HUES48 (cell line): ENCODE results near the gene CYBRD1.

Experiments
- H3K27ac ChIP-seq: one replicate; pipeline ENCODE4 v1.7.0; 2013; ENCODE audit warnings: low read depth, low read length, inconsistent platforms
- H3K27me3 ChIP-seq: 2 replicates; pipeline ENCODE4 v1.6.1; 2013; ENCODE audit warnings: mild to moderate bottlenecking, low read length; ENCODE audit not compliant: control insufficient read depth, insufficient read depth
- H3K36me3 ChIP-seq: 2 replicates; pipeline ENCODE4 v1.6.1; 2013; ENCODE audit warnings: low read length; ENCODE audit not compliant: control insufficient read depth, insufficient read depth
- H3K4me1 ChIP-seq: 2 replicates; pipeline ENCODE4 v1.6.1; 2013; ENCODE audit warnings: mild to moderate bottlenecking, low read length; ENCODE audit not compliant: control insufficient read depth, insufficient read depth
- H3K4me3 ChIP-seq: 2 replicates; pipeline ENCODE4 v1.5.1; 2013; ENCODE audit warnings: mild to moderate bottlenecking, low read depth, low read length
- H3K9ac ChIP-seq: 2 replicates; pipeline ENCODE4 v1.6.1; 2013; ENCODE audit warnings: mild to moderate bottlenecking, low read depth, low read length, moderate library complexity
- H3K9me3 ChIP-seq: 2 replicates; pipeline ENCODE4 v1.6.1; 2013; ENCODE audit warnings: low read length; ENCODE audit not compliant: control insufficient read depth, insufficient read depth

CYBRD1 gene

DNA sequence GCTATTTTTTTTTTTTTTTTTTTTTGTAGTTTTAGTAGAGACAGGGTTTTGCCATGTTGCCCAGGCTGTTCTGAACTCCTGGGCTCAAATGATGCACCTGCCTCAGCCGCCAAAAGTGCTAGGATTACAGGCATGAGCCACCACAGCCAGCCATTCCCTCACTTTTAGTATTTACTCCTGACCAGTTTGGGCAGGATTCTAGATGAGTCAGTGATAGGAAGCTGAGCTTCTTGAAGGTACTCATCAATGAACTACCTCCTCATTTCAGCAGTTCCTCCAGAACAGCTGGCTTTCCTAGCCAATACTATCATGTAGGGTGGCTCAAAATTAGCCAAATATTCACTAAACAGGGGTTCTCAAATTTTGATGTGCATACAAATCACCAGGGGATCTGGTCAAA, 57.2 kb downstream of the CYBRD1 start:
- H3K27me3 ChIP-seq = no peaks in the 10 kb centered on the region

DNA sequence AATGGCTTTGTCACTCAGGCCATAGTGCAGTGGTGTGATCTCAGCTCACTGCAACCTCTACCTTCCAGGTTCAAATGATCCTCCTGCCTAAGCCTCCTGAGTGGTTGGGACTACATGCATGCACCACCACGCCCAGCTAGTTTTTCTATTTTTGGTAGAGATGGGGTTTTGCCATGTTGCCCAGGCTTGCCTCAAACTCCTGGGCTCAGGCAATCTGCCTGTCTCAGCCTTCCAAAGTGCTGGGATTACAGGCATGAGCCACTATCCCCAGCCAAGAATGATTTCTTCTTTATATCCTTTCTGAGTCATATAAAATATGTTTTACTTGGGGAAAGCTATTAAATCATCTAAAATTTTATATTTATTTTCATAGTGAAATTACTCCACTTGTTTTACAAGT, 61.3 kb downstream of the CYBRD1 start:
- no peak overlapping the region for H3K27ac ChIP-seq

More for the DNA sequence above, 57.2 kb downstream of the CYBRD1 start:
- H3K4me3 ChIP-seq = no peak overlapping the region
- no peaks in the 10 kb centered on the region for H3K4me1 ChIP-seq
- no peak overlapping the region for H3K9ac ChIP-seq
- H3K36me3 ChIP-seq = no peaks in the 10 kb centered on the region
- H3K27ac ChIP-seq = no peak overlapping the region
- H3K9me3 ChIP-seq = no peaks in the 10 kb centered on the region

DNA sequence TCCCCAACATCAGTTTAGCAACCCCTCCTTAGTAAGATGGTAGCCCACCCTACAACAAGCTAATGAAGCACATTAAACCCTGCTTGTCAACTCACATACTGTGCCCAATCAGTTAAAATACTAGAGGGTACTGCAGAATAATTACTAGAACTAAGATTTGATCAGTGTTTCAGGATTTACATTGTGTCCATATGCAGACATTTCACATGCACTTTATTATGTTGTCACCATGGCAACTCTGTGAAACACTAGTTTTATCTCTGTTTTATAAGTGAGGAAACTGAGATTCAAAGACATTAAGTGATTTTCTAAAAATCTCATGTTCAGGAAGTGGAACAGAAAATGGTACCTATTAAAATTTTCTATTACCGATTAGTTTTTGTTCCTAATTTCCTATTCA, 61.7 kb downstream of the CYBRD1 start:
- H3K9me3 ChIP-seq = no peaks in the 10 kb centered on the region
- no peak overlapping the region for H3K27ac ChIP-seq
- H3K4me1 ChIP-seq = no peaks in the 10 kb centered on the region
- no peaks in the 10 kb centered on the region for H3K36me3 ChIP-seq
- no peak overlapping the region for H3K4me3 ChIP-seq
- no peaks in the 10 kb centered on the region for H3K27me3 ChIP-seq
- H3K9ac ChIP-seq = no peak overlapping the region

More for the DNA sequence above, 61.3 kb downstream of the CYBRD1 start:
- H3K27me3 ChIP-seq = no peaks in the 10 kb centered on the region
- H3K4me1 ChIP-seq = no peaks in the 10 kb centered on the region
- H3K36me3 ChIP-seq = no peaks in the 10 kb centered on the region
- no peak overlapping the region for H3K4me3 ChIP-seq
- no peaks in the 10 kb centered on the region for H3K9me3 ChIP-seq
- no peak overlapping the region for H3K9ac ChIP-seq

DNA sequence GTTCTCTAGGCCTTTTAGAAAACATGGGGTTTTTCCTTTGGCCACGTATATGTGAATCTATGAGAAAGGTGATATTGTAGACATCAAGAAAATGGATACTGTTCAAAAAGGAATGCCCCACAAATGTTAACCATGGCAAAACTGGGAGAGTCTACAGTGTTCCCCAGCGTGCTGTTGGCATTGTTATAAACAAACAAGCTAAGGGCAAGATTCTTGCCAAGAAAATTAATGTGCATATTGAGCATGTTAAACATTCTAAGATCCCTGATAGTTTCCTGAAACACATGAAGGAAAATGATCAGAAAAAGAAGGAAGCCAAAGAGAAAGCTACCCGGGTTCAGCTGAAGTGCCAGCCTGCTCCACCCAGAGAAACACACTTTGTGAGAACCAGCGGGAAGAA, 64.9 kb downstream of the CYBRD1 start:
- Histone ChIP-seq H3K9ac (no peak overlapping the region), H3K9me3 (no peaks in the 10 kb centered on the region), H3K27me3 (no peaks in the 10 kb centered on the region), H3K4me3 (no peak overlapping the region), H3K36me3 (no peaks in the 10 kb centered on the region), H3K27ac (no peak overlapping the region), H3K4me1 (no peaks in the 10 kb centered on the region)

DNA sequence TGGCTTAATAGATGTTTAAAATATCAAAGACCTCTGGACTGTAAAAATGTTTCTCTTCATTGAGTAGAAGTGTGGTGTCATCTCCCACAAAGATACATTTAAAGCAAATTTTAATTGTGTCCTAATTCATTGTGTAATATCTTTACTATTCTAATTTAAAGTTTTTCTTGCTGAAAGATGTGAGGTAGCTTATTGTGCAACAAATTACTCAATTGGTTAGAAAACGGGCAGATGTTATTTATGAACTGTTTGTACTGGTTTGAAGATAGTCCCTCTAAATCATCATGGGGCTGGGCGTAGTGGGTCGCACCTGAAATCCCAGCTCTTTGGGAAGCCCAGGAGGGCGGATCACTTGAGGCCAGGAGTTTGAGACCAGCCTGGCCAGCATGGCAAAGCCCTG, 65.3 kb downstream of the CYBRD1 start:
- Histone ChIP-seq H3K9ac (no peak overlapping the region), H3K27ac (no peak overlapping the region), H3K4me1 (no peaks in the 10 kb centered on the region), H3K9me3 (no peaks in the 10 kb centered on the region), H3K4me3 (no peak overlapping the region), H3K36me3 (no peaks in the 10 kb centered on the region), H3K27me3 (no peaks in the 10 kb centered on the region)

DNA sequence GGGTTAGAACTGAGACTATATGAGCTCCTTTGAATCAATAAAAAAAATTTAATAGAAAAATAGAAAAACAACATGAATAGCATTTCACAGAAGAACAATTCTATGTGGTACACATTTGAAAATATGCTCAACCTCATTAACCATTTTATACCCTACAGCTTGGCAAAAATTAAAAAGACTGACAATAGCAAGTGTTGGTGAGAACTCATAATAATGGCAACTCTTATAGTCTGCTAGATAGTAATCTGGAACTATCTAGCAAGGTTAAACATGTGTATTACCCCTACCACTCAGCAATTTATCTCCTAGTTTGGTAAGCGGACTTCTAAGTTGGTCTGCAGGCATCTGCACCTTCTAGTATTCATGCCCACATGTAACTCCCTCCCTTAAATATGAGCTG, 67.8 kb downstream of the CYBRD1 start:
- Histone ChIP-seq H3K9ac (no peak overlapping the region), H3K9me3 (no peaks in the 10 kb centered on the region), H3K27me3 (no peaks in the 10 kb centered on the region), H3K4me3 (no peak overlapping the region), H3K27ac (no peak overlapping the region), H3K36me3 (no peaks in the 10 kb centered on the region), H3K4me1 (no peaks in the 10 kb centered on the region)

DNA sequence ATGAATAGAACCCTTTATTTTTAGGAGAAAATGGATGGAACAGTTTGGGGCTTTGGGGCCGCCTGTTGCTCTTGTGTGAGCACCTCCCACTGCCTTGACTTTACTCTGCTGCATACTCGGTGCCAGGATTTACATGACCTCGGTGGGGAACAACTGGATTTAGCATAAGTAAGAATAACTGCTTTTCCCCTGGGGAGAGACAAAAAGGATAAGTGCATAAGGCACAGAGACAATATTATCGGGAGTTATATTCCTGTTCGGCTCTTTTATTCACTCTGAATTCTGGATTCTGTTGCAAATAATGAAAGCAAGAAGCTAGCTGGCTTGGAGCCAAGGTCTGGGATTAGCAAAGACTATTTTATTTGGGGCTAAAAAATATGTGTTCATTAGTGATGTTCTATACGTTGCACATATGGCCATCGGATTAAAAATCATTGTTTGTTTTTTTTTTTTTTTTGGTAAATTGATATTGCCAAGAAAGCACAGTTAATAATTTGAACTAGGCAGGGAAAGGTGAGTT, 69.8 kb downstream of the CYBRD1 start:
- Histone ChIP-seq H3K4me3 (no peak overlapping the region), H3K36me3 (no peaks in the 10 kb centered on the region), H3K9ac (no peak overlapping the region), H3K27ac (no peak overlapping the region), H3K4me1 (no peaks in the 10 kb centered on the region), H3K9me3 (no peaks in the 10 kb centered on the region), H3K27me3 (no peaks in the 10 kb centered on the region)

DNA sequence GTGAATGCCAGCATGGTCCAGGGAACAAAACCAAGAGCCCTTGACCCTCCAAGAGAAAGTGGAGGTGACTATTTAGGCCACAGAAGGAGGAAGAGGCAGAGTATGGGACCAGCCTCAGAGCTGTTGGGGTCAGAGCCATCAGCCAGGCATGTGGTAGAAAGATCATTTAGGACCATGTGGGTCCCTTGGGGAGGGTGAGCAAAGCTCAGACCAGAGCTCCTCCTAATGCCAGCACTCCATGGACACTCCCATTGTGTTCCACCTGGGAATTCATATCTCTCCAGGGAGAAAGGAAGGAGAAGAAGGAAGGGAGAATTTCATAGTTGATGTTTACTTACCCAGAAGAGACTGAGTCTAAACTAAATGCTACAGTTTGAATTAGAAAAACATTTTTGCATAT, 73.2 kb downstream of the CYBRD1 start:
- Histone ChIP-seq H3K9me3 (no peaks in the 10 kb centered on the region), H3K27ac (no peak overlapping the region)

DNA sequence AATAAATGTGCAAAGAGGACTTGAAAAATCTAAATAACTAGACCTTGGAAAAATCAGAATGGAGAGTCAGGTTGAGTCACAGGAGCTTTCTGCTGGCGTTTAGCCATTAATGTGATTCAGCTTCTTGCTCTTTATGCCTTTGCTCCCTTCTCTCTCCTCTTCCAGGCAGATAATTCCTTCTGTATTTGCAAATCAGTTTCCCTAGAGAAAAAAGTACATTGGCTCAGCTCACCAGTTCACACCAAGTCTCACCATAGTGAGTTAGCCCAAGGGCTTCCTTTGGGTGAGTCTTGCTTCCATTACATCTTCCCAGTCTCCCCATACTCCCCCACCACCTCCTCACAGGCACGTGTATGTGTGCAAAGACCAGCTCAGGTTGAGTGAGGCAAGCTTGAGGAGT, 73.6 kb downstream of the CYBRD1 start:
- Histone ChIP-seq H3K4me3 (no peak overlapping the region), H3K27ac (no peak overlapping the region), H3K36me3 (no peaks in the 10 kb centered on the region), H3K27me3 (no peaks in the 10 kb centered on the region), H3K9me3 (no peaks in the 10 kb centered on the region), H3K9ac (no peak overlapping the region), H3K4me1 (no peaks in the 10 kb centered on the region)

More for the DNA sequence above, 73.2 kb downstream of the CYBRD1 start:
- no peak overlapping the region for H3K4me3 ChIP-seq
- H3K9ac ChIP-seq = no peak overlapping the region
- no peaks in the 10 kb centered on the region for H3K4me1 ChIP-seq
- no peaks in the 10 kb centered on the region for H3K36me3 ChIP-seq
- no peaks in the 10 kb centered on the region for H3K27me3 ChIP-seq

DNA sequence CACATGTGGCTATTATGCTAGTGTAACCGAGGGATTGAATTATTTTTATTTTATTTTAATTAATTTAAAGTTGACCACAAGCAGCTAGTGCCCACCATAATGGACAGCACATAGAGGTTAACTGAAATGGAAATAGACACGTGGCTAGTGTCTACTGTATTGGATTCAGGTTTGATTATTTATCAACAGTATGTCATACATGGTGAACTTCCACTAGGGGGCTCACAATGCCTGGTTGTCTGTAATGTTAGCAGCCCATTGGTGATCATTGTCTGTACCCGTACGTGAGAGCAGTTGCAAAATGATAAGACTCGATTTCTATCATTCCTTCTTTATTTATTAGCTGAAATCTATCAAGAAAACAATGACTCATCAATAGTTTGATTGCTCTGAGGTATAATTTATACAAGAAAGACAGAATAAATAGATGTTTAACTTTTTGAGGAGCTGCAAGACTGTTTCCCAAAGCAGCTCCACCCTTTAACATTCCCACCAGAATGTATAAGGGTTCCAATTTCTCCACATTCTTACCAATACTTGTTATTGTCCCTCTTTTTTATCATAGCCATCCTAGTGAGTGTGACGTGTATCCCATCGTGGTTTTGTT, 76.5 kb downstream of the CYBRD1 start:
- Histone ChIP-seq H3K9me3 (no peaks in the 10 kb centered on the region), H3K27ac (no peak overlapping the region), H3K4me1 (no peaks in the 10 kb centered on the region), H3K27me3 (no peaks in the 10 kb centered on the region), H3K9ac (no peak overlapping the region), H3K36me3 (no peaks in the 10 kb centered on the region), H3K4me3 (no peak overlapping the region)

DNA sequence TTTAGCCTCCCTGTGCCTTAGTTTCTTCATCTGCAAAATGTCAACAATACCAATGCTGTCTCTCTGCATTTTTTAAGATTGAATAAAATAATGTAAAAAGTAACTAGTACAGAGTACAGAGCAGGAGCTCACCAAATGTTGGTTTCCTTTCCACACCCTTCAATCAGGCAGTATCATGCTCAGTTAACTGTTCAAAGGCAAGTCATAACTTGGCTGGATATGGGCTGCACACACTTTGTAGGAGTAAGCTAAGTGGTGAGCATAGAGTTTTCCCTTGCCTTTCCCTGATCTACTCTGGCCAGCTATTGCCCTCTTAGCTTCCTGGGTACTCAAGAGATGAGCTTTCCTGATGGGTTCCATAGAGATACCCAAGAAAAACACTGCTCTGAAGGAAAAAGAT, 77.9 kb downstream of the CYBRD1 start:
- H3K27me3 ChIP-seq = no peaks in the 10 kb centered on the region
- H3K36me3 ChIP-seq = no peaks in the 10 kb centered on the region
- H3K4me3 ChIP-seq = no peak overlapping the region
- no peaks in the 10 kb centered on the region for H3K9me3 ChIP-seq
- H3K27ac ChIP-seq = no peak overlapping the region
- no peaks in the 10 kb centered on the region for H3K4me1 ChIP-seq
- no peak overlapping the region for H3K9ac ChIP-seq
